Lung microvascular endothelial cell (primary cell): ENCODE data around the gene RBP5. TPM values are rescaled to one million over a fixed set of nuclear protein-coding genes. Genes with fewer than 3 reads are reported as not detected.
"Not testable (repeated sequence)": the region's sequence is repeated elsewhere in the genome, so short reads cannot be mapped to it uniquely, and the experiment has no call there.

Source experiments
- DNase-seq, 2 donors: peaks; one replicate each; pipeline versions ENCODE4 v3.0.0 to v3.0.0-alpha.2; 2010; ENCODE audit warnings: low read depth in 2 of 2
- total RNA-seq: library from RNA; depleted of rRNA; stranded (reverse); fragments of >200 nt; gene quantifications from 2 replicates; pipeline ENCODE4 v1.2.1, GENCODE V29; 2014

The RBP5 gene
- total RNA-seq, 1 donor from 2014 or later: not detected

DNA sequence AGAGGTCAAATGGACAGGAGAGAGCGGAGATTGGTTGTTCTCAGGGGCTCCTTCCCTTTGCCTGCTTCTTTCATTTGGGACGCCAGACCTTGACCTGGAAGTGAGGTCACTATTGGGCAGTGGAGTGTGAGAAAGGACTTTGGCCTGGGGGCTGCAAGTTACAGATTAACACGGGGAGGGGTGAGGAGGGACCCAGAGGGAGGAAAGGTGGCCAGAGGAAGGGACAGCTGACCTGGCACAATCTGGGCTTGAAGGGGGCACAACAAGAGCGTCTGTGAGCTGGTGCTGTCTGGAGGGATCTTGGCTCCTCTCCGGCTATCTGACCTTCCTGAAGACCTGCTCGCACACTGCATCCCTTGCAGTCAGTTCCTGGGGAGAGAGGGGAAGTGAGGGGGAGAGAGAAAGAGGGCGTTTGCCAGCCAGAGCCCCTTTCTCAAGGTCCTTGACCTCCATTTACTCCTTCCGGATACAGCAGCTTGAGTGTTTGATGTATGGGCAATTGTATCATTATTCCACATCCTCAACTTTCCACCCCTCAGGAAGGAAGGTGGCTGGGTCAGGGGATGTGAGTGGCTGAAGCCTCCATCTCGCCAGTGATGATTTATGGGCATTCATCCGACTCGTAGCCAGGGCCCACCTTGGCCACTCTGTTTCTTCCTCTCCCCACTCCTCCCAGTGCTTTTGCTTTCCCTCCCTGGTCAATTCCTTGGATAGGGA, 4.7 kb downstream of the RBP5 start:
- DNase-seq: peak; percentile 55 to 84

DNA sequence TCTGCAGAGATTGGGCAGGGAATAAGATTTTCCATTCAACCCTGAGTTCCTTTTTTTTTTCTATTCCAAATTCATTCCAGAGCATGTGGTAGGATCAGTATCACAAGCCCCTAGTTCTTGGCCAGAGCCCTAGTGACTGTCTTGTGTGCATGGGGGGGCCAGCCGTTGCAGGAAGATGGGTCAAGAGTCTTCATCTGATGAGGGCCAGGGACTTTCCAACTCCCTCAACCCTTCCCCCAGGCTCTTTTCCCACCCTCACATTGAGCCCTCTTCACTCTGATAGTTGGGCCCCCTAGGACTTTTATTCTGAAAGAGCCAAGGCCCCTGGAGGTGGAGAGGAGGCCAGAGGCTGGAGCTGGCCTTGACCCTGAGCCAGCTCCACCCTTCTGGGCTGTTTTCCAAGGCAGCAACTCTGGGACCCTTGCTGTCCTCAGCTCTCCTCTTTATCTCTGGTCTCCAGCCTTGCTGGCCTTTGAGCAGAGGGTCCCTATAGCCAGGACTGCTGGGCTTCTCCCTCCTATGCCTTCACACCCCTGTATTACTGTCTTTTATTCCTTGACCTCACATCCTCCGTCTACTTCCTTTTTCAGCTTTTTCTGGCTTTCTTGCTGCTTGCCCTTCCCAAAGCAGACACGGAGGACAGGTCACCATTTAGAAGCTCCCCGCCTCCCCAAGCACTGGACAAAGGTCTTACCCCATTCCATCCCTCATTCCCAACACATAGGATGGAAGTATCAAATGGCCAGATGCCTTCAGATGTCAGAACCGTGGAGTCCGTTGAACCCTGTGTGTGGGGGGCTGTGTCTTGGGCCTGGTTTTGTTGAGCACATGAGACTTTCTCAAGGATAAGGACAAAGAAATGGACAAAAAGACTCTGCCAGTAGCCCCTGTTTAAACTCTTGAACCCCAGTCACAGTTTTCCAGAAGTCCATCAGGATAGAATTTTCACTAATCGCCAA, 5.6 kb downstream of the RBP5 start:
- peak in 1 of 2 donors; percentile 42 for DNase-seq

DNA sequence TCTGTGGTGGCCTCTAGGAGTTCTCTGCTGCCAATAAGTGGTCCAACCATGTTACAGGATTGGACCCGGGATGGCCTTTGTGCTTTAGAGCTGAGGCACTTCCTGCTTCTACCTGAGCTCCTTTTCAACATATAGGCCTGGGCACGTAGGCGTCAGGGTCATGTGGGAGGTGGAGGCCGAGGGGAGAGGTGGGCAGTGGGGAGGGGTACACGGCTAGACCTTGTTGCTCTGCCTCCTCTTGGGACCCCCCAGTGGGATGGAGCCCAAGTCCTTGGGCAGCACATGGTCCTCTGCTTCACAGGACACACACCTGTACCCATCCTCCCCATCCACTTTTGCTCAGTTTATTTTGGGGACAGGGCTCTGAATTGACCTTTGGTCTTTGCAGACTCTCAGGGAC, 7.4 kb downstream of the RBP5 start:
- no peak for DNase-seq

DNA sequence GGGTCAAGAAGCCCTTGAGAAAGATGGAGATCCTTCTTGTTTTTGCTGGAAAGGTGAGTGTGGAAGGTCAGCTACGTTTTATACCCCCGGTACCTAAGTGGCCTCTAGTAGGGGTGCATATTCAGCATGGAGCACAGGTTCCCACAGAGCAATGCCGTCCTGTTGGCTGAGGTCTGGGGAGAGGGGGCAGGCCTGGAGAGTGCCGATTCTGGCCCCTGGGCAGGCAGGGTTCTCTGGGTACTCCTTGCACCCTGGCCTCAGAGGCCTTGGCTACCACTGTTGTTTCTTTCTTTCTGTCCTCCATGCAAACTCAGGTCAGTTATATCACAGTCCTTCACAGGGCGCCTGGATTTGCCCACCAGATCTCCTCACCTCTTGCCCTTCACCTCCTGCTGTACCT, 8.5 kb downstream of the RBP5 start:
- DNase-seq: no peak

DNA sequence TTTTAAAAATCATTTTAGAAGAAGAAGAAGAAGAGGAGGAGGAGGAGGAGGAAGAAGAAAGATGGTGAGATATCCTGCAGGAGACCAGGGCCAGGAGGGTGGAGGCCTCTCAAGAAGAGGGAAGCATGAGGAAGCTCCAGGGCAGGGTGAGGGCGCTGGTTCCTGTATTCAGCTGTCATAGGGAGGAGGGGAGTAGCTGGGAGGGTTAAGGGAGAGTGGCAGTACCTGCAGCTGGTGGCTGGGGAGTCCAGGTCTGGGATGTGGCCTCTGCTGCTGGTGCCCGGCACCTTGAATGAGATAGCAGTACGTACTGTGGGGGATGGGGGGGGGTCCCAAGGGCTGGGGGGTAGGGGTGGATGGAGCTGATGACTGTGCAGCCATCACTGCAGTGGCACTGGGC, 9.8 kb downstream of the RBP5 start:
- no peak for DNase-seq

DNA sequence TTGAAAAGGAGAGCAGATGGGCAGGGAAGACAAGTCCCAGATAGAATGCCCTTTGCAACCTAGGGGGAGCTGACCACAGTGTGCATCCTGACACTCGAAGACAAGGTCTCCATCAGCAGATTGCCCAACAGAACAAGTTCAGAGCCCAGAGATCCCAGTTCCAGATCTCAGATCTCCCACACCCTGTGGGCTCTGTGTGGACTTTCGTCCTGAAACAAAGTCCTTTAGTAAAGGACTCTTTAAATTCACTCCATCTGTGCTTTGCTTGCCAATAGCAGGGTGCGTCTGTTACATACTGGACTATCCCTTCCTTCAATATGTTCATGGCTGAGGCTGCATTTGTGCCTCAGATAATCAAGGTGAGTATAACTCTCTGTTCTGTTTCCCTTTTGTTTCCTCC, 11.0 kb downstream of the RBP5 start:
- no peak for DNase-seq

DNA sequence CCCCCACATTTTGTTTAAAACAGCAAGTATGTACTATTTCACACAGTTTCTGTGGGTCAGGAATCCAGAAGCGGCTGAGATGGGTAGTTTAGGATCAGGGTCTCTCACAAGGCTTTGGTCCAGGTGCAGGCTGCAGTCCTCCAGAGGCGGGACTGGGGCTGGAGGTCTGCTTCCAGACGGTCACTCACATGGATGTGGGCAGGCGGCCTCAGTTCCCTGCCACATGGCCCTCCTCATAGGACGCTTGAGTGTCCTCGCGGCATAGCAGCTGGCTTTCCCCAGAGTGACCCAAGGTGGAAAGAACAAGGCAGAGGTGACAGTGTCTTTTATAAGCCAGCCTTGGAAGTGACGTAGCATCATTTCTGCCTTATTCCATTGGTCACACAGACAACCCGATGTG, 11.8 kb downstream of the RBP5 start:
- DNase-seq: no peak

DNA sequence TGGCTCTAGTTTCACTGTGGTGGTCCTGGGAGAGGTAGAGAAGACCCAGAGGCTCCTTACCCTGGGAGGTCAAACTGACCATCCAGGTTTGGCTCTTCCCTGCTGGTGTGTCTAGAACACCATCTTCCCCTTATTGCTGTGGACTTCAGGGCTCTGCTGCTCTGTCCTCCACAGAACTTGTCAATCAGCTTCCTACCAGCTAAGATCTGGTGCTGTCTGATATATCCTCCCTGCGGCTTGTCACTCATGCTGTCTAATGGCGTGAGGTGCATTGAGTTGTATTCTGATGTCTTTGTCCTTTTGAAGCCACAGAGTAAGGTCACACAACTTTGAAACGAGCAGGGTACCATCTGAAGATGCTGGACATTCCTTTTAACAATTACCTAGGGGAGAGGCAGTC, 12.5 kb downstream of the RBP5 start:
- DNase-seq: no peak

DNA sequence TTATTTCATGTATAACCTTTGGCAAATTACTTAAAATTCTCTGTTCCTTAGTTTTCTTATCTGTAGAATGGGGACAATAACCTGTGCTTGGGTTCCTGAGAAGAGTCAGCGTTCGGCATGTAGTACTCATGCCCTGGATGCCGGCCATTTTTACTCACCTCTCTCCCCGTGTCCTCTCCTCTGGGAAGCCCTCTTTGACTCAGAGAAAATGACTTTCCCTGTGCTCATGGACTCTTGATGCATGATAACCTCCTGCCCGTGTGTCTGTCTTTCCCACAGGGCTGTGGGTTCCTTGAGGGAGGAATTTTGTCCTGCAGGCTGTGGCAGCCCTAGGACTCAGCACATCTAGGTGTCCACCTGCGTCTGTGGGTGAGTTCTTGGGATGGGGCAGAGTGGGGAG, 13.8 kb downstream of the RBP5 start:
- DNase-seq: no peak

DNA sequence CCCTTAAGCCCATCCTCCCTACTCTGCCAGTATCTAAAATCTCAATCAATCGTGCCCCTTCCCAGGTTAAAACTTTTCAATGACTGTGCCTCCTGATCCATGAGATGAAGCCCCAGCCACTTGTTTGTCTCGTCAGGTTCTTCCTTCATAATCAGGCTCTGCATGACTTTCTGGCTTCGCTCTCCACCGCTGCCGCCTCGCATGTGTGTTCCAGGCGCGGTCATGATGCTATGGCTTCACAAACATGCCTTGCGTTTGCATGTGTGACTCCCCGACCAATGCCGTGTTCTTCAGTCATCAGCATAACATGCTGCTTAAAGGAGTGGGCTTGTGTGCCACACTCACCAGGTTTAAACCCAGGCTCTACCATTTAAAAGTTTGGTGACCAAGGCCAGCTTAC, 14.7 kb downstream of the RBP5 start:
- DNase-seq: no peak

DNA sequence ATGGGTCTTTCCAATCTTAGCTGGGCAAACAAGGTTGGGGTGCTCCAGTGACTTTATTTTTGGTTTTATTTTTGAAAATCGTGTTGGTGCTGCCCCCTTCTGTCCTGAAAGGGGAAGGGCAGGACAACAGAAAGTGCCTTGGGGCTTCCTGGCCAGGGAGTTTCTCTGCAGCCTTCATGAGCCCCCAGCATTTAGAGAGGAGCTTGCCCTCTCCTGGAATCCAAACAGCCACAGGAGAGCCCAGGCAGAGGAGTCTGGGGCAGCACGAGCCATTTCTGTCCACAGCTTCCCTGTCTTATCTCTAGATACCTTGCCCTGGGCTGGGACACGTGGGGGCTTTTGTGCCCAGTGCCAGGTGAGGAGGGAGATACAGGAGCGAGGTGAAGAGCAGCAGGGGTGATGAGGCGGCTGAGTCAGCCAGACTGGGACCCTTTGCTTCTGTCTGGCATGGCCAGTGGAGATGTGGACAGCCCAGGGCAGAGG, 15.3 kb downstream of the RBP5 start:
- DNase-seq: peak; percentile 51 to 55

DNA sequence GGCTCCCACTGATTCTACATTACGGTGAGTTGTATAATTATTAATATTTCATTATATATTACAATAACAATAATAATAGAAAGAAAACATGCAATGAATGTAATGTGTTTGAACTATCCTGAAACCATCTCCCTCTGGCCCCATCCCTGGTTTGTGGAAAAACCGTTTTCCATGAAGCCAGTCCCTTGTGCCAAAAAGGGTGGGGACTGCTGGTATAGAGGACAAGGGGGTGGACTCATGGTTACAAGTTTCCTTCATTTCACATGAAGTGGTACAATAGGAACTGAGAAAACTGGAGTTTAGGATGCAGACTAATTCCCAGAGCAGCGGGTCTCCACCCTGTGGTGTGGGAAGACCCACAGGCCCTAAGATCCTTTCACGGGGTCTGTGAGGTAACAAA, 16.6 kb downstream of the RBP5 start:
- DNase-seq: peak in 1 of 2 donors; percentile 47

DNA sequence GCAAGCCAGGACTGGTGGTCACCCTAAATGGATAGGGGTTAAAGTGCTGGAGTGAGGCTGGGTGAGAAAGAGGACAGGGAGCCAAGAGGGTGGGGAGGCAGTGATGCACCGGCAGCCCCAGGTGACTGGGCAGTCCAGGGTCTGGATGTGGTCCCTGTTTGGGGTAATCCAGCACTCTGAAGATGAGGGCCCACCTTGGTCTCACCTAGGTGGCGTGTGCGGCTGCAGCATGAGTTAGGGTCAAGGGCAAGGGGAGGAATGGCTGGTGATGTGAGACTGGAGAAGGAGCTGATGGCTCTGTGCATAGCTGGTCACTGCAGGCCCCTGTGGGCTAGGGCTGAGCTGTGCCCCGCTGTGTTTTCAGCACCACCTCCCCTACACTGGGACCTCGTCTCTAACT, 18.0 kb downstream of the RBP5 start:
- no peak for DNase-seq

DNA sequence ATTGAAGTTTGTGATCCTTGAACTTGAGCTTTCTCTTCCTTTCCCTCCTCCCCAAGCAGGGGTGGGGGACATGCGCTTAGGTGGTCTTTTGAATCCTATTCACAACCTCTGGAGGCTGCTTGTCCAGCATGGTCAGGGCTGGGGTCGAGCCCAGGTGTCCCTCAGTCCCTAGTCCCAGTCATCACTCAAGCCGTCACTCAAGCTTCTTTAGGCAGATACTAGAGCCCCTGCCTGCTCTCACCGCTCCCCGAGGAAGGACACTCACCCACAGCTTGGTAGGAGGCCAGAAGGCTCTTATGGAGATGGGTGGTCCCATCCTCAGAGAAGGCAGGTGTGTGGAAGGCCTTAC, 19.1 kb downstream of the RBP5 start:
- no peak for DNase-seq

DNA sequence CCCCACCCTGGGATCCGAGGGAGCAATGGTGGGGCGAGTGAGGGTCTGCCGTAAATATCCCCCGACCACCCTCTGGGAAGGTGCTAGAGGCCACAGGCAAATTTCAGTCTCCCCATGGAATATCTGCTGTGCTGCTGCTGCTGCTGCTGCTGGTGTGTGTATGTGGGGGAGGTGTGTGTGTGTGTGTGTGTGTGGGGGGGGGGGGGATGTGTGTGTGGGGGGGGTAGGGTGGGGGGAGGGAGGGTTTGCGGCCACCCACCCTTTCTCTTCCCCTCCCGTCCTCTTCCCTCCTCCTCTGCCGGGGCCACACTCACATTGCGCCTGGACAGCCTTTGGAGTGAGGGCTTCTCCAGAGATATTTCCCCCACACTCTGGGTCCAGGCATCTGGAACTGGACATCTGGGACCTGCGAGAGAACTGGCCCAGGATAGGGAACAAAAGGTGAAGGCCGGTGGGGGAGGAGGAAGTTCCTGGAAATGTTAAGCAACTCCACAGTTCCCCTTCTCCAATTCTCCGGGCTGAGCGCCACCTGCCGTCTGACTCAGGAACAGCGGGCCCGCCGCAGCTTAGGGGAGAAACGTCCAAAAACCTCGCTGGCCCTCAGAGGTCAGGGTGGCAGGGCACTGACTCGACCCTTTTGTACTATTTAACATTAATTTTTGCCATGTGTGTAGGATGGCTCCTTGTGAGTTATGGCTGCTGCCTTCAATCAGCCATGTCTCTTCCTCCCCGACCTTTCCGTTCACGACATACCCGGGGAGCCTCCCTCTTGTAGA, 19.7 kb downstream of the RBP5 start, which contains the start of gene C1RL:
TSS of gene C1RL (minus strand) at position 419 of the 776 bp plus-strand sequence. CDS start at position 385, 34 bp downstream.
- peak; percentile 72 to 77 for DNase-seq

DNA sequence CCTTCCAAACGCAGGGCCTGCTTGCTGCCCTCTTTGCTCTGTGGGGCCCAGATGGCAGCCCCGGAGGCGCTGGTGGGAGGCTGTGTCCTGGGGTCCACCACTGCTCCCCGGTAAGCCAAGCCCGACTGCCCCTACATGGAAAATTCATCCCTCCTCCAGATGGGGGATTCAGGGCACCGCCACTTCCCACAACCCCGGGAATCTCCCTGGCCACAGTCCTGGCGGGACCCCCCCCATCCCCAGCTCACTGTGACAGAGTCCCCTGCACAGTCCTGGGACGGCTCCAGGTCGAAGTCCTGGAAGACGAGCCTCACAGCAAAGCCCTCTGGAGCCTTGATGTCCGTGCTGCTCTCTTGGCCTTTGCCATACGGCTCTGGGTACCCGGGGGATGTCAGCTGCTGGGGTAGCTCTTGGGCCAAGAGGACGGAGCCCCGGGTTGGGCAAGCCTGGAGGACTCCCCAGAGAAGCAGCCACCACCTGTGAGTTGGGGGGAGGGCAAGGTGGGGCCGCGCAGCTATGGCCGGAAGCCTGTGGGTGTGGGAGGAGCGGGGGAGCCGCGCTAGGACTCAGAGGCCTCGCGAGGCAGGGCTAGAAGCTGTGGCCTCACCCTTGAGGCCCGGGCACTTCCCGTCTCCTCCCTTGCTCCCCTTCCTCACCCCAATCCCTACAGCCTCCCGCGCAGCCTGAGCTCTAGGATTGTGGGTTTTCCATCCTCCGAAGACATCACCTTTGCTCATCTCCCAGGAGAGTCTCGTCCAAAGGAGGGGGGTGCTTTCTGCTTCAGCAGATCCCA, 20.5 kb downstream of the RBP5 start:
- peak in 1 of 2 donors; percentile 63 for DNase-seq

DNA sequence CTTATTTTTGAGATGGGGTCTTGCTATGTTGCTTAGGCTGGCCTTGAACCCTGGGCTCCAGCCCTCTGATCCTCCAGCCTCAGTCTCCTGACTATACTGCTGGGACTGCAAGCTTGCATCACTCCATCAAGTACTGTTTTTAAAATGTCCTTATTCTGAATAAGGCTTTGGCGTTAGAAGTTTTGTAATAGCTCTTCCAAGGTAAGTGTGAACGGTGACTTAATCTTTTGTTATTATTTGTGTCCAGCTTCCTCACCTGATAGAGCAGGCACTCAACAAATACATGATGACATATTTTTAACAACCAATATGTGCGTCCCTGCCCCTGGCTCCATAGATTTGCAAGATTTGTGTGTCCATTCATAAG, 21.1 kb downstream of the RBP5 start:
- no peak for DNase-seq

DNA sequence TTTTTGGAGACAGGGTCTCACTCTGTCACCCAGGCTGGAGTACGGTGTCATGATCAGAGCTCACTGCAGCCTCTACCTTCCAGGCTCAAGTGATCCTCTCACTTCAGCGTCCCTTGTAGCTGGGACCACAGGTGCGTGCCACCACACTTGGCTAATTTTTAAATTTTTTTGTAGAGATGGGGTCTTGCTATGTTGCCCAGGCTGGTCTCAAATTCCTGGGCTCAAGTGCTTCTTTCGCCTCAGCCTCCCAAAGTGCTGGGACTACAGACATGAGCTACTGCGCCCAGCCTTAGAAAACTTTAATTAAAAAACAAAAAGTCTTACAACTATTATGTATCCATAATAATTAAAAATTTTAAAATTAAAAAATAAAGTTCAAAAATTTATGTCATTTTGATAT, 21.5 kb downstream of the RBP5 start:
- DNase-seq: not testable (repeated sequence)

DNA sequence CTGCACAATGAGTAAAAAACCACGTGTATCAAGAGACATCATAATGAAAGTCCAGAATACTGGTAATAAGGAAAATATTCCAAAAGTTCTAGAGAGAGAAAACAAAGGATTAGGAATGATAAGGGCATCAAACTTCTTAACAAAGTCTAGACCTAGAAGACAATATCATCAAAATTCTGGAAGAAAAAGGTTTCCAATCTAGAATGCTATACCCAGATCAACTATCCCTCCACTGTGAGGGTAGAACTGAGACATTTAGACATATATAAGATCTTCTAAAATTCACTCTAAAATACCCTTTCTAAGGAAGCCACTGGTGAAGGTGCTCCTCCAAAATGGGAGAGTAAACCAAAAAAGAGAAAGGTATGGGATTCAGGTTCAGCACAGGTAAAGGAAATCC, 22.6 kb downstream of the RBP5 start:
- DNase-seq: no peak

DNA sequence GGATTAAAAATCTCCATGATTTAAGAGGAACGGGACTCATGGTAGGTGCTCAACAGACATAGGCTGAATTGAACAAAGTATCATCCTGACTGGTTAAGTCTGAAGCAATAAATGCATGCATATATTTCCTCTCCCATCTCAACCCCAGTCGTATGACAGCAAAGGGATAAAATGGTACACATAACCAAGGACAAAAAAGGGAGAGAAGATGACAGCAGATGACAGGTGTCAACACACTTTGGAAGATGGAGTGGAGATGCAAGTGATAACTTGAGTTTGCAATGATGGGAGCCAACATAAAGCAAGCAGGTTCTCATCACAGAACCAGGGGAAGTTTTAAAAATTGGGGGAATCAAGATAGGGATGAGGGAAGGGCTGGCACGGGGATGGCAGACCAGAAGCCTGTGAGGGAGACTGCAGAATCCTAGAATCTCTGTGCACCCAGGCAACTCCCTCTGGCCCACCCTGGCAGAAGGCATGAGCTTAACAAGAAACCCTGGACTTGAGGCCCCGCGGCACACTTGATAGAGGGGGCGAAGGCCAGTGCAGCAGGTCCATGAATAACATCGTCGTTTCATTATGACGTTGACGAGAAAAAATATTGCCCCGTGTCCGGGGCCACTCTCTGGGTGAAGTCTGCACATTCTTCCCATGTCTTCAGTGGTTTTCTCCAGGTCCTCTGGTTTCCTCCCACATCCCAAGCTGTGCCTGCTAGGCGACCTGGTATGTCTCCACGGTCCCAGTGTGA, 24.7 kb downstream of the RBP5 start:
- no peak for DNase-seq
